ENCODE data around the gene PLIN1. TPM values are rescaled to one million over a fixed set of nuclear protein-coding genes. Genes with fewer than 3 reads are reported as not detected.

PLIN1 gene
- total RNA-seq, 1 experiment from 2014 or later, result 0.09 TPM

- H3K23me2 ChIP-seq (ENCODE audit: insufficient read length, low read depth, low read length, poor library complexity, severe bottlenecking), result no peaks in the 10 kb centered on the region
- Mint-ChIP-seq H3K27me3 (ENCODE audit: low read depth) (peaks cover 19% of the 10 kb centered on the region), H3K4me3 (no peak overlapping the region), H3K9me3 (no peaks in the 10 kb centered on the region), H3K36me3 (ENCODE audit: insufficient read depth in 1 of 3, low read depth in 3 of 3) (no peaks in the 10 kb centered on the region), H3K4me1 (peaks cover 4 to 8% of the 10 kb centered on the region in 2 experiments; a peak in 2 of 4 replicates), H3K27ac (no peak overlapping the region)
- H3K9me3 ChIP-seq (ENCODE audit: control insufficient read depth, low read depth, low read length), result no peaks in the 10 kb centered on the region
- H4K91ac ChIP-seq (ENCODE audit: insufficient read length, low read depth, low read length), result no peak overlapping the region
- no peak overlapping the region for H3K14ac ChIP-seq (ENCODE audit: insufficient read depth, low read length)
- no peak overlapping the region for H3K18ac ChIP-seq (ENCODE audit: insufficient read length, low read depth, low read length)
- no peak overlapping the region for H2AK5ac ChIP-seq (ENCODE audit: insufficient read length, low read length)
- no peak overlapping the region for H3K27ac ChIP-seq (ENCODE audit: insufficient read length, low read depth, low read length)
- no peak overlapping the region for H2BK20ac ChIP-seq (ENCODE audit: low read depth, low read length, poor library complexity, severe bottlenecking)
- H3K79me2 ChIP-seq (ENCODE audit: insufficient read depth, low read length), result no peaks in the 10 kb centered on the region
- no CpG with 5 or more reads among the region's 6 CpGs for WGBS (ENCODE audit: extremely low coverage, insufficient read length, low lambda C conversion rate)
- H3K56ac ChIP-seq (ENCODE audit: insufficient read length, low read depth, low read length), result no peak overlapping the region
- H3K23ac ChIP-seq (ENCODE audit: insufficient read length, low read depth, low read length), result no peak overlapping the region
- no peak for DNase-seq
- no peak overlapping the region for H2AFZ ChIP-seq (ENCODE audit: low read length)
- no peaks in the 10 kb centered on the region for H3K79me1 ChIP-seq (ENCODE audit: insufficient read depth, low read depth, low read length, poor library complexity, severe bottlenecking)
- no peak overlapping the region for H2BK5ac ChIP-seq (ENCODE audit: insufficient read length, low read length)
- no peak overlapping the region for H3K9ac ChIP-seq (ENCODE audit: extremely low read depth, insufficient read length, low read length)
- H2BK15ac ChIP-seq (ENCODE audit: low read depth, low read length), result no peak overlapping the region
- no peak overlapping the region for H4K5ac ChIP-seq (ENCODE audit: insufficient read length, low read depth, low read length)
- H3K4me1 ChIP-seq (ENCODE audit: insufficient read depth, low read length), result no peaks in the 10 kb centered on the region
- no peak overlapping the region for H3K4ac ChIP-seq (ENCODE audit: low read depth, low read length)
- H3K4me2 ChIP-seq (ENCODE audit: insufficient read depth, insufficient read length, low read length), result no peak overlapping the region
- H2BK12ac ChIP-seq (ENCODE audit: insufficient read length, low read depth, low read length), result no peak overlapping the region
- no peaks in the 10 kb centered on the region for H3K27me3 ChIP-seq (ENCODE audit: insufficient read depth, low read length)
- no peak overlapping the region for H3T11ph ChIP-seq (ENCODE audit: low read length)
- H4K8ac ChIP-seq (replicated peaks; ENCODE audit: insufficient read length, low read depth, low read length), result no peak overlapping the region
- no peak for TF ChIP-seq CTCF (conservative IDR thresholded peaks at IDR 0.05)
- no peaks in the 10 kb centered on the region for H4K20me1 ChIP-seq (ENCODE audit: control insufficient read depth, insufficient read depth, insufficient read length)
- H2BK120ac ChIP-seq (ENCODE audit: low read depth, low read length, poor library complexity, severe bottlenecking), result no peak overlapping the region
These were observed 3.6 kb downstream of the PLIN1 start for GRCh38 chr15:89675606-89676005.
